Skeletal muscle cell (primary cell): ENCODE data around the gene DCBLD2.

Source experiments
- DNase-seq: peaks from one replicate; pipeline ENCODE4 v3.0.0-alpha.2; 2010; ENCODE audit warnings: low read depth
- H3K4me3 ChIP-seq: 2 replicates; pipeline ENCODE4 v1.5.1; 2011; ENCODE audit warnings: low read depth, mild to moderate bottlenecking, control low read depth, low read length, moderate library complexity

The DCBLD2 gene, protein sequence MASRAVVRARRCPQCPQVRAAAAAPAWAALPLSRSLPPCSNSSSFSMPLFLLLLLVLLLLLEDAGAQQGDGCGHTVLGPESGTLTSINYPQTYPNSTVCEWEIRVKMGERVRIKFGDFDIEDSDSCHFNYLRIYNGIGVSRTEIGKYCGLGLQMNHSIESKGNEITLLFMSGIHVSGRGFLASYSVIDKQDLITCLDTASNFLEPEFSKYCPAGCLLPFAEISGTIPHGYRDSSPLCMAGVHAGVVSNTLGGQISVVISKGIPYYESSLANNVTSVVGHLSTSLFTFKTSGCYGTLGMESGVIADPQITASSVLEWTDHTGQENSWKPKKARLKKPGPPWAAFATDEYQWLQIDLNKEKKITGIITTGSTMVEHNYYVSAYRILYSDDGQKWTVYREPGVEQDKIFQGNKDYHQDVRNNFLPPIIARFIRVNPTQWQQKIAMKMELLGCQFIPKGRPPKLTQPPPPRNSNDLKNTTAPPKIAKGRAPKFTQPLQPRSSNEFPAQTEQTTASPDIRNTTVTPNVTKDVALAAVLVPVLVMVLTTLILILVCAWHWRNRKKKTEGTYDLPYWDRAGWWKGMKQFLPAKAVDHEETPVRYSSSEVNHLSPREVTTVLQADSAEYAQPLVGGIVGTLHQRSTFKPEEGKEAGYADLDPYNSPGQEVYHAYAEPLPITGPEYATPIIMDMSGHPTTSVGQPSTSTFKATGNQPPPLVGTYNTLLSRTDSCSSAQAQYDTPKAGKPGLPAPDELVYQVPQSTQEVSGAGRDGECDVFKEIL

DNA sequence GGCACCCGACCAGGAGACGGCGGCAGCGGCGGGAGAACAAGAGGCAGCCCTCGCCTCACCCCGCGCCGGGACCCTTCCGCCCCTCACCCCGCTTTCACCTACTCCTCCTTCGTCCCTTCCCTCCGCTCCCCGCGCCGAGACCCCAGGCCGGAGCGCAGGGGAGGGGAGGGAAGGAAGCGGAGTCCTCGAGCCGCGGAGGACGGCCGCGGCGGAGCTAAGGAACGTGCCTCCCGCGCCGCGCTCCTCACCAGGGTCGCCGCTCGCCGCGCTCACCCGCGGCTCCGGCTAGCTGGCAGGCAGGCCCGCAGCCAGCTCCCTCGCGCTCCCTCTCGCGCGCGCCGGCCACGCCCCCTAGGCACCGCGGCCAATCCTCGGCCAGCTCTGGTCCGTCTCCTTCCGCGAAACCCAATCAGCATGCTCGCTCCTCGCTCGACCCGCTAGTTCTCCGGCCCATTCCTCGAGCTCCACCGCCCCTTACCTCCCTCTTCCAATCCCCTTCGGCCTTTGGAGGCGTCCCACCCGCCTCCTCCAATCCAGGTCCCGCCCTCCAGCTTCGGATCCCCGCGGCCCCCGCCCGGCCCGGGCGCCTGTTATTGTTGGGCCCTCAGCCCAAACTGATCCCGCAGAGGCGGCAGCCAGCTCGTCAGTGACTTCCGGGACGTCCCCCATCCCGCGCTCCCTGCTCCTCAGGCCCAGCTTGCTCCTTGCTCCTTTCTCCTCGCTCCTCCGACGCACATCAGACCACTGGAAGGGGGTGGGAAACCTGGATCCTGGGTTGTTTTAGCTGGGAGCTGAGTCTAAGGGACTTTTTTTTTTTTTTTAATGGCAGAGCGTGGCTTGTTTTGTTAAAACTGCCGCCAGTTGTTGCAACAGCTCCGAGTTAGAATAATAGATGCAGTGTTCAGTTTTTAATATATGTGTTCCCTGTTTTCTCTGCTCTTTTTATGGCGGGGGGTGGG is at the start of gene DCBLD2:
TSS of gene DCBLD2 (minus strand) at position 304 of the 959 bp plus-strand sequence. CDS start 369 bp downstream, outside the sequence.
- DNase-seq: peak; percentile 99
- H3K4me3 ChIP-seq: peak within 1 kb of the TSS; percentile 95

DNA sequence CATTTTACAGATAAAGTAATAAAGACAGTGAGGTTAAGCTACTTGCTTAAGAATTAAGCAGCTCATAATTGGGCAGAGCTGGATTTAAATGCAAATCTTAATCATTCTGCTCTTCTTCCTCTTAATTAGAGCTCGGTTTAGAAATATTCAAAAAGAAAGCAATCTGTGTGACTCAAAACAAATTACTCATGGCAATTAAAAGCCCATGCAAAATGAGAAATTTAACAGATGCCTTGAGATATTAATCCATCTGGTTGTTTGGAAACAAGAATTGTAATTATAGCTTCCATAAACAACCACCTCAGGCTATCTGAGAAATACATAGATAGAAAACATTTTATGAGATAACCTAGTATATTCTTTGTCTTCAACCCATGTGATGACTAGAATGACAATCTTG is 44.2 kb upstream of the DCBLD2 start:
- no peak overlapping the region for H3K4me3 ChIP-seq

DNA sequence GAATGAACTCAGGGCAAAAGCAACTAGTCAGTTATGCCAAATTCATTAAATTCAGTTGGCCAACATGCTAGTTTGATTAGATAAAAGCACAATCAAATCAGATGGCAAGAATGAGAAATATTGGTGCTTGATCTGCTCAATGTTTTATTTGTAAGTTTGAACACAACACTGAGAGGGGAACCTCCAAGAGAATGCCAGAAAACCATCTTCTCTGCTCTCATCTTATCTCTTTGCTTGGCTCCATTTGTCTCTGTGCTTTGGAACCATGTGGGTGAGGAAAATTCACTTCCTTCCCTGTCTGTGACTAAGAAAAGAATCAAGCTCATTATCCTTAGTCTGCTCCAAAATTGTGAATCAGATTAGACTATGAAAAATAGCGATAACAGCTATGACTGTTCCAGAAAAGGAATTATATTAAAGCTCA is 43.6 kb upstream of the DCBLD2 start:
- no peak overlapping the region for H3K4me3 ChIP-seq
- DNase-seq: no peak

More for the DNA sequence above, 44.2 kb upstream of the DCBLD2 start:
- no peak for DNase-seq

DNA sequence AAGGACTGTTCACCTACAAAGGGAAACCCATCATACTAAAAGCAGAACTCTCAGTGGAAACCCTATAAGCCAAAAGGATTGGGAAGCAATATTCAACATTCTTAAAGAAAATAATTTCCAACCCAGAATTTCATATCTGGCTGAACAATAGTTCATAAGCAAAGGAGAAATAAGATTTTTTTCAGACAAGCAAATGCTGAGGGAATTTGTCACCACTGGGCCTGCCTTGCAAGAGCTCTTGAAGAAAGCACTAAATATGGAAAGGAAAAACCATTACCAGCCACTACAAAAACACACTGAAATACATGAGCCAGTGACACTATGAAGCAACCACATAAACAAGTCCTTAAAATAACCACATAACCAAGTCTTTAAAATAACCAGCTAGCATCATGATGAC is 28.9 kb upstream of the DCBLD2 start:
- no peak overlapping the region for H3K4me3 ChIP-seq
- DNase-seq: no peak

DNA sequence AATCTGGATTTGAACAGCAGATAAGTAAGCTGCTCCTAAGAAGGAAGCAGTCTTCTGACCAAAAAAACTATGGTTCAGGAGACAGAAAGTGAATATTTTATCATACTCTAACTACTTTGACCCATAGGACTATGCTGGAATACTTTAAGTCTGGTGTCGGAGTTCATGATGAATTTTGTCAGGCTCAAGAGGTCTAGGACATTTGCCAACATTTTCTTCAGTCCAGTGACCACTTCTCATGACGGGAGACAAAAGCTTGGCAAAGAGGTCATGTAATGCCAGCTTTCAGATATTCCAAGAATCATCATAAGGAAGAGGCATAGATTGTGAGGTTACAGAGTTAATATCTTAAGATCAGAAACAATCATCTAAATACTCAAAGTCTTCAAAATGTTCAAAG is 20.5 kb upstream of the DCBLD2 start:
- H3K4me3 ChIP-seq: no peak overlapping the region
- DNase-seq: no peak

DNA sequence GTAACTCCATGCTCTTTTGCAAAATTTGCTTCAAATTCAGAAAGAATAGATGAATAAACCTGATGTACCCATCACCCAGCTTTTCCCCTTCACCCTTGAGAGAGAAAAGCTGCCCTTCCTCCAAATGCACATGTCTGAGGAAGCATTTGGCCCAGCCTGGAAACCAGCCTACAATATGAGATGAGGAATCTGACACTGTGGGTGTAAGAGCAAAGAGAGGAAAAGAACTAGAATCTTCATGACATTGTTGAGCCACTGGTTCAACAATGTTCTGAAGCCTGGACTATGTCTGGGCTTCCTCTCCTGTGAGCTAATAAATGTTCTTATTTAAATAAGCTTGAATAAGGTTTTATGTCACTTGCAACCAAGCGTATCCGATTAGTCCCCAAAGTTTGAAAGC is 18.7 kb upstream of the DCBLD2 start:
- H3K4me3 ChIP-seq: no peak overlapping the region
- no peak for DNase-seq

DNA sequence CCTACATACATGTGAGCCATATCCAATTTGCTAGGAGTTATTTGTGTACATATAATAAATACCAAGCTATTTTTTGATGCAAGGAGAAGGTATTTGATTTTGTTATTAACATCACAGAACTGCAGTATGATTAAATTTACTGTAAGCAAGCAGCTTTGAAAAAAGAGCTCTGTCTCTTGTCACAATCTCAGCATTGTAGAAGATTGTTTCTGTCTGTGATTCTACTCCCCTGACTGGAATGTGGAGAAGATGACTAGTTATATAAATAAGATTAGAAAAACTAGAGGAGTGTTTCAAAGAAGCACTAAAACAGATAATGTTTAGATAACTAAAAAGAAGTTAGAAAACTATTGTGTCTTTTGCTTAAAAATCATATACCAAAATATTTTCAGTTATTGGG is 17.1 kb upstream of the DCBLD2 start:
- no peak overlapping the region for H3K4me3 ChIP-seq
- no peak for DNase-seq

DNA sequence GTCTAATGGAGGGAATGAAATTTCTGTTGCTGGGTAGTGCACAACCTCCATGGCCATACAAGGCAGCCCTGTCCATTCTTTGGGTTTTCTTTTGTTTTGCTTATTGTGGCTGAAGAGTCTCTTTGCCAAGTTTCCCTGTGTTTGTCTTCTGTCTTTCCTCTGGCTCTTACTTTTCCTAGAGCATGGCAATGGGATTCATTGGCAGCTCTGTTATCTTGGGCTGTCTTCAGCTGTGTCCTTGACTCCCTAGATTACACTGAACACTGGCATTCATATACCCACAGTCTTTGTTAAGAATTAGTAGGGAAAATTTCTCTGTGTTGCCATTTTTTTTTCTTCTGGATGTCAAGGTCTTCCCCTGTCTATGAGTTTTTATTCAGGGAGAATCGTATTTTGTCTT is 16.1 kb upstream of the DCBLD2 start:
- H3K4me3 ChIP-seq: no peak overlapping the region
- no peak for DNase-seq

DNA sequence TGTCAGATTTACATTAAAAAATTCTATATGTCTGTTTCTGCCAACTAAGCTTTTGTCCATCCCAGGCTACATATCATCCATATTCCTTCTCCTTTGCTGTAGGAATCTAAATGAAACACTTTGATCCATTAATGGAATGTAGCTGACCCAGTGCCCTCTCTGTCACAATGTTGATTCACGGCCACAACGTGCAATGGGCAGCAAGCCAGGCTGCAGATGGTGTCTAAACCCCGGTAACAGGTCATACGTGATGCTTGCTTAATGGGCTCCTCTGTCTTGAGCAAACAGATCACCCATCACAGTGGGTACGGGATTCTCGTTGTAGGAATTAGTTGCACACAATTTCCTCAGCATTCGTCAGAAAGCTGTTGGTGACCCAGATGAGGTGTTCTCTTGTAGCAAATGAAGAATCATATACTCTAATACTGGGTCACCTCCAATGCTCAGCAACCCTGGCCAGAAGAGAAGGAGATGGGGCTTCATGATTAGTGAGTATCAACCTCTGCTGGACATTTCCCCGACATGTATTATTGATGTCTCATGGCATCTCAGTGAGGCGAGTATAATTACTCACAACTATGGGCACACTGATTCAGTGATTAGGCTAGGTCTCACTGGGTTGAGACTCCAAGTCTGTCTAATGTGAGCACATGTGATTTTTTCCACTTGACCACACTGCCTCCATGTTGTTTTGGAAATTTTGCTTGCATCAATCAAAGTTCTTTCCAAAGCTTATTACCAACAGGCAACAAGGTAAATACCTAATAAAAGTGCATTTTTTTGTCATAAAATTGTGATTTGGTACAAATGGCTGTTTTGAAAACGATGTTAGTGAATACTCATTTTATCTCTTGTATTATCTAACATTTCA is 12.9 kb upstream of the DCBLD2 start:
- no peak overlapping the region for H3K4me3 ChIP-seq
- DNase-seq: no peak

DNA sequence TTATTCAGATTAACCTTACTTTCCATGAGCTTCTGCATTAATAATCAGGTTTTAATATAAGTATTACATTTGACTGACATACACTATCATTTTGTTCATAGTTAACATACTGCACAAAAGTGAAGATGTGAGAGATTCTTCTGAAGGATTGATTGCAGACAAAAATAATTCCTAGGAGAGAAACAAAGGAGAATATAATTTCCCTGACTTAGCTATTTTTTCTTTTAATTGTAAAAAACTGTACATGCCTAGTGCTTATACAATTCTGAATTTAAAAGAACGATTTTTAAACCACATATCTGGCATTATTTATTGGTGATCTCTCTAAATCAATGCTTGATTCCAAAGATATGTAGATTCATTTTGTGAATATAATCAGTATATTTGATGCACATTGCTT is 11.0 kb upstream of the DCBLD2 start:
- no peak for DNase-seq
- no peak overlapping the region for H3K4me3 ChIP-seq

DNA sequence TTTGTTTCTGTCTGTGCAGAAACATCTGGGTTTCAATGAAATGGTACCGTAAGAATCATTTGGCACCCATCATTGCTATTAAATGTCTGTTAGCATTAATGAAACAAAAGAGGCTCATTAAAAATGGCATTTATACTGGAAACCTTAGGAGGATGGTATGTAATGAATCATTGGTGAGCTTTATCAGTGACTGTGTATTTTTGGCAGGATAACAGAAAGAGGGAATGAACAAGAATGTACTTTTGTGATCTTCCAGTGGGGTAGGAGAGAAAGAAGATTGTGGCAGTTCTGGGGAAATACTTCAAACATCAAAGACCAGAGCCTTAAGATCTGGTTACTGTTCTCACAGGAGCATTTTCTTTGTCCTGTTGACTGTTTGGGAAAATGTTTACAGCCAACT is 4.7 kb upstream of the DCBLD2 start:
- H3K4me3 ChIP-seq: no peak overlapping the region

DNA sequence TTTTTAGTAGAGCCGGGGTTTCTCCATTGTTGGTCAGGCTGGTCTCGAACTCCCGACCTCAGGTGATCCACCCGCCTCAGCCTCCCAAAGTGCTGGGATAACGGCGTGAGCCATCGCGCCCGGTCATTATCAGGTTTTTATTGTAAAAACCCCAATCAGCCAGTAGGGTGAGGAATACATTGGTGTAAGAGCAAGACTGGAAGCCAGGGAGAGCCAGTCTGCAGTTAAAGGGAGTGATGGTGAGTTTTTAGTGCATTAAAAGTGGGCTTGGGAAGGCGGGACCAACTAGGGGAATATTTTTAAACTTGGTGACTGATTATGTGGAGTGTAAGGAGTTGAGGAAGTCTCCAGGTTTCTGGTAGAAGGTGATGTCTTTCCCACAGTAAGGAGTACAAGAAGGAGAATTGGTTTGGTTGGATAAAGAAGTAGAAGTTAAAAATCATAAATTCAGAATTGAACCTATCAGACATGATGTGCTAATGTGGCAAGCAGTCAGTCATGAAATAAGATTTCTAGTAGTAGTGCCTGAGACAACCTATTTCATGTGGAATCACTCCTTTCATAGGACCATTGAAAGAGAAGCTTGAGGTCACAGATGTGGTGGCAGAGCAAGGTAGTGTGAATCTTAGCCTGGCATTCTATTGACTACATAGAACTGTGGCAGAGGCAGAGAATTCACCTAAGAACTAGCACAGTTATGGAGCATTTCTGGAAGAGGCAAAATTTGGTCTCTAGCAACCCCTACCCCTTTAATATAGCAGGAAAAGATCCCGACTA is 2.4 kb upstream of the DCBLD2 start:
- no peak for DNase-seq
- H3K4me3 ChIP-seq: no peak overlapping the region

More for the DNA sequence above, 4.7 kb upstream of the DCBLD2 start:
- peak; percentile 71 for DNase-seq

DNA sequence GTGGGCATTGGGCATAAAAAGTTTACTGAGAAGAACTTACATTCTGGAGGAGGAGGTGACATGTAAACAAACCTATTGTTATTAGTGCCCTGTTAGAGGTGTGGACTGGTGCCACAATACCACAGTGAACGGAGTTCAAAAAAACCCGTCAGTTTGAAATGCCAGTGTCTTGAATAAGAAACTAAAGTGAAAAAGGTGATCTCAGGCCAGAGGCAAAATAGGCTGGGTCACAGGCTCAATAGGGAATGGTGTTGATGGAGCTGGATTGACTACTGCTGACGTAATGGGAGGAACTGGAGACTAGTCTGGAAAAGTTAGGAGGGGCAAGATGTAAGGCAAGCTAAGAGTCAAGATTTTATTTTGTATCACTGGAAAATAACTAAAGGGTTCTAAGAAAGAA is 1.6 kb upstream of the DCBLD2 start:
- no peak overlapping the region for H3K4me3 ChIP-seq
- DNase-seq: no peak

DNA sequence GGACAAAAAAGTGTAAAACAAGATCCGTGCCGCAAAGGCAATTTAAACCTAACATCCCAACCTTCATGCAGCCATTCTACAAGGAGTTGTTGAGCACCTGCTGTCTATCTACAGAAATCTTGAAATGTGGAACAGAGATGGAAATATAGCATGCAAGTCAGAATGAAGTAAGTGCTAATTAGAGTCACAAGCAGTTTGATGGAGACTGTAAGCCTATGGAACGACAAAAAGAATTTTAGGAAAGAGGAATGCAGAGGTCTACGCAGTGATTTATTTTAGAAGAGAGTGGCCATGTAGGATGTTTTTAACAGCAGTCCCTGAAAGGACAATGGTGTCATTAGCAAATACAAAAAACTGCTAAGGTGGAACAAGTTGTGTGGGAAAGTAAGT is 851 bp upstream of the DCBLD2 start:
- no peak for DNase-seq
- peak overlapping the region; percentile 55 for H3K4me3 ChIP-seq

DNA sequence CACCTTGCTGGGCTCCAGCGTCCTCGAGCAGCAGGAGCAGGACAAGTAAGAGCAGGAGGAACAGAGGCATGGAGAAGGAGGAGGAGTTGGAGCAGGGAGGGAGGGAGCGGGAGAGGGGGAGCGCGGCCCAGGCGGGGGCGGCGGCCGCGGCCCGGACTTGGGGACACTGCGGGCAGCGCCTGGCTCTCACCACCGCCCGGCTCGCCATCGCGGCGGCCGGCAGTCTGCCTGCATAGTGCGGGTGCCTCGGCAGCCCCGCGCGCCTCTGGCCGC is 440 bp downstream of the DCBLD2 start:
- no peak for DNase-seq
- peak overlapping the region; percentile 95 for H3K4me3 ChIP-seq

DNA sequence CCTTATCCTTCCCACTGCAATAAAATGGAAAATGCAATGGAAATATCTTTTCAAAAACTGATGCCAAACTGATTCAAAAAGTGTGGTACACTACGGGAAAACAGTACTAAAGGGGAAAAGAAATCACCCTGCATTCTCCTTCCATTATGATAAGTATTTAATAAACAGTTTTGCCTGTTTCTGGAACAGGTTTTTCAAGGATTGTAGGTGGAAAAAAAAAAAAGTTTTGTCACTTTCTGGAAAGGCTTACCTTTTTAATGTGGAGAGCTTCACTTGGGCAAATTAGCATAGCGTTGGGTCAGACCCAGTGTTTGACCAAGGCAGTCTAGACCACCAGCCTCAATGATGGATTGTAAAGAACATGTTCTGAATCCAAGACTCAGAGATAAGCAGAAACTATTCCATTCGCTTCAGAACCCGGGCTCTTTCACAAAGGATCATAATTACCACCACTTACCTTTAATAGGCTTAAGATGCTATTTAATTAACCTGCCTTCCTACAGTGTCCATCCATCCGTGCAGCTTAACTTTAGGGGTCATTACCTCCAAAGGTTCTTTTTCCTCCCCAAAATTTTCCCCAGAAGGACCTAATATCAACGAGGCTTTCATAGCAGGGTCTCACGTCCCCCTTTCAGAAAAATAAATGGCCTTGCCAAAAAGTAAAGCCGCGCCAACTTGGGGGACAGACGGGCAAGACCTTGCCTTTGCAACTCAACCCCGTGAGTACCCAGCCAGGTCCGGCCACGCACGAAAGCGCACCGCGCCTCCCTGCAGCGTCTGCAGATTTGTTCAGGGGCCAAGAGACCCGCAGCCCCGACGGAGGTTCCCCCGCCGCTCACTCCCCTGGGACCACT is 1.0 kb downstream of the DCBLD2 start:
- DNase-seq: no peak
- H3K4me3 ChIP-seq: peak overlapping the region; percentile 95

DNA sequence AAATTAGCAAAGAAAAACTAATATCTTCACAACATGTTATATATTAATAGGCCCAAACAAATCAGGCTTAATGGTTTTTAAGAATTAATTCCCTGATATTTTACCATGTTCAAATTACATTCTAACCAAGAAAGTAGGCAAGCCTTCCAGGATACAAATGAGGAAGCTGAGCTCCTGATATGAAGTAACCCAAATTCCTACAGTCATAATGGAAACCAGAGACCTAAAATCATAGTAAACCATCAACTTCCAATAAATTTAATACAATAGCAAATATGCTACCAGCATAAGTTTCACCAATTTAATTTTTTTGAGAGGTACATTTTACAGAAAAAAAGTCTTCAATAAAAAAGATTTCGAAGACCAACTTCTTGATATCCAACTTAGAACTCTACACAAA is 3.8 kb downstream of the DCBLD2 start:
- DNase-seq: no peak
- H3K4me3 ChIP-seq: peak overlapping the region; percentile 95
